Measurements from ENCODE around the gene CFAP119. TPM values are rescaled to one million over a fixed set of nuclear protein-coding genes. Genes with fewer than 3 reads are reported as not detected.

Gene CFAP119
- total and polyA plus RNA-seq, 9 of the 15 experiments (the other 6 are each of a cell fraction or from before 2014, with no cell fraction given) = 5.5 to 33.7 (median 9.6) TPM

GRCh38 chr16:30740364-30741251, 21.3 kb downstream of the CFAP119 start (continued):
- no peak for TF ChIP-seq ZFP91 (CRISPR knock-in tag; IDR thresholded peaks at IDR 0.05)
- TF ChIP-seq BCOR (IDR thresholded peaks at IDR 0.05) = no peak
- no peak for TF ChIP-seq HNRNPH1 (optimal IDR thresholded peaks at IDR 0.05; ENCODE audit: low read depth, low read length)
- TF ChIP-seq ELF1 (tag; IDR thresholded peaks at IDR 0.05) = no peak
- no peak for TF ChIP-seq IRF2 (CRISPR knock-in tag; IDR thresholded peaks at IDR 0.05)
- no peak for TF ChIP-seq CHD4 (IDR thresholded peaks at IDR 0.05; ENCODE audit: insufficient read depth, insufficient replicate concordance, low read depth, low read length, poor library complexity, severe bottlenecking)
- TF ChIP-seq VEZF1 (CRISPR knock-in tag; IDR thresholded peaks at IDR 0.05) = peak; percentile 17; the same call in 1 of the 2 replicates
- TF ChIP-seq ZNF124 (CRISPR knock-in tag; IDR thresholded peaks at IDR 0.05) = no peak
- TF ChIP-seq ZNF639 (CRISPR knock-in tag; conservative IDR thresholded peaks at IDR 0.05 in 1 of 2, IDR thresholded peaks at IDR 0.05 in 1 of 2) = no peak
- TF ChIP-seq RFX1 (IDR thresholded peaks at IDR 0.05) = no peak
- no peak for TF ChIP-seq ARHGAP35 (IDR thresholded peaks at IDR 0.05; ENCODE audit: partially characterized antibody)
- no peak for TF ChIP-seq E2F8 (IDR thresholded peaks at IDR 0.05; ENCODE audit: low read depth, partially characterized antibody)
- no peak for TF ChIP-seq EP400 (IDR thresholded peaks at IDR 0.05)
- no peak for TF ChIP-seq ESRRB (CRISPR knock-in tag; IDR thresholded peaks at IDR 0.05; ENCODE audit: borderline replicate concordance)
- TF ChIP-seq PHB (CRISPR knock-in tag; IDR thresholded peaks at IDR 0.05) = no peak
- TF ChIP-seq SMARCA4 (IDR thresholded peaks at IDR 0.05) = no peak

All from K562 (cell line).